Measurements from ENCODE around the gene SDHB. TPM values are rescaled to one million over a fixed set of nuclear protein-coding genes. Genes with fewer than 3 reads are reported as not detected.

SDHB gene
- polyA plus RNA-seq, 1 donor (not counting 4 experiments of a cell fraction or from before 2014, with no cell fraction given): 228 TPM

DNA sequence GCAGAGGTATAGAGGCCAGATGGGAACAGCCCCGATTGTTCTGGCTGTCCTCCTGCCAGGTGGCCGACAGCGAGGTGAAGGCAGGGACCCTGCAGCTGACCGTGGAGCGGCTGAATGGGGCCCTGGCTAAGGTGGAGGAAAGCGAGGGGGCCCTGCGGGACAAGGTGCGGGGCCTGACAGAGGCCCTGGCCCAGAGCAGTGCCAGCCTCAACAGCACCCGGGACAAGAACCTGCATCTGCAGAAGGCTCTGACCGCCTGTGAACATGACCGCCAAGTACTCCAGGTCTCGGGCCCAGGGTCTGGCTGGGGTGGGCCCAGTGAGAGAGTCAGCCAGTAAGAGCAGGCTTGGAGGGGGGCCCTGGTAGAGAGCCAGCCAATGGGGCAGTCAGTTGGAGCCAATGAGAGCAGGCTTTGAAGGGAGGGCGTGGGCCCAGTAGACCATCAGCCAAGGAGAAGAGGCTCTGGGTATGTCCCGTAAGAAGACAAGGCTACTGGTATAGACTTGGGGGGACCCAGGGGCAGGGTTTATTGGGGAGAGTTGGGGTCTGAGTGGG lies 84.7 kb downstream of the SDHB start:
- Histone ChIP-seq H3K27me3 (ENCODE audit: control insufficient read depth, extremely low read depth, insufficient read depth, low read length) (no peaks in the 10 kb centered on the region), H3K27ac (ENCODE audit: control insufficient read depth, insufficient read depth, low read length) (no peak overlapping the region), H3K4me1 (ENCODE audit: control insufficient read depth, extremely low read depth, insufficient read depth, low read length) (peaks cover 4% of the 10 kb centered on the region), H3K9ac (ENCODE audit: control insufficient read depth, extremely low read depth, insufficient read depth, low read length) (no peak overlapping the region), H3K9me1 (ENCODE audit: control insufficient read depth, extremely low read depth, insufficient read depth, low read length) (no peaks in the 10 kb centered on the region), H3K4me2 (ENCODE audit: control insufficient read depth, extremely low read depth, insufficient read depth, low read depth, low read length) (no peak overlapping the region), H3K36me3 (ENCODE audit: control insufficient read depth in 2 of 2, extremely low read depth in 1 of 2, insufficient read depth in 2 of 2, low read length in 2 of 2) (peaks cover 5% of the 10 kb centered on the region in 2 experiments), H3K79me2 (ENCODE audit: control insufficient read depth, insufficient read depth, low read length) (no peaks in the 10 kb centered on the region), H3K4me3 (ENCODE audit: control insufficient read depth in 2 of 3, extremely low read depth in 1 of 3, insufficient read depth in 2 of 3, low read depth in 1 of 3, low read length in 3 of 3) (no peak overlapping the region), H3K9me3 (ENCODE audit: control insufficient read depth, low read depth, low read length) (no peaks in the 10 kb centered on the region), H2AFZ (ENCODE audit: control insufficient read depth, low read length) (no peak overlapping the region), H4K20me1 (ENCODE audit: control insufficient read depth, extremely low read depth, insufficient read depth, low read length) (no peaks in the 10 kb centered on the region)
- FAIRE-seq (no peak), DNase-seq (ENCODE audit: low read depth, low spot score) (no peak)
- TF ChIP-seq EZH2 (IDR thresholded peaks at IDR 0.05; ENCODE audit: low read length) (no peak), CTCF (optimal IDR thresholded peaks at IDR 0.05 in 1 of 3, IDR thresholded peaks at IDR 0.05 in 1 of 3, conservative IDR thresholded peaks at IDR 0.05 in 1 of 3; ENCODE audit: extremely low read depth in 1 of 3, insufficient read depth in 2 of 3, low read length in 3 of 3) (no peak)
- dilution Hi-C loops (cut with MboI; ENCODE audit: extremely low pct_ligation_motif_present, low sequenced_read_pairs): no loop called here

Other genes with a start within 250 kb of the SDHB start
- 66.0 to 67.0 TPM in 2 of 3 replicates, not detected in the other for gene RNU1-2, start 158.1 kb downstream of the SDHB start, polyA plus RNA-seq
- 5.4 to 11.0 TPM (median 8.2 TPM) in 3 replicates for gene CROCC, start 132.1 kb downstream of the SDHB start, polyA plus RNA-seq
- 34.6 to 75.1 TPM (median 69.6 TPM) in 3 replicates for gene MFAP2, start 73.4 kb downstream of the SDHB start, polyA plus RNA-seq
- 19.7 to 56.4 TPM (median 36.3 TPM) in 3 replicates for gene ATP13A2, start 42.1 kb downstream of the SDHB start, polyA plus RNA-seq
- 0.09 to 0.23 TPM (median 0.13 TPM) in 3 replicates for gene PADI2, start 65.4 kb upstream of the SDHB start, polyA plus RNA-seq
- gene PADI1, start 151.1 kb upstream of the SDHB start, polyA plus RNA-seq: 0.96 to 2.1 TPM (median 1.0 TPM) in 3 replicates
- 4.2 to 6.1 TPM (median 5.2 TPM) in 3 replicates for gene PADI3, start 195.1 kb upstream of the SDHB start, polyA plus RNA-seq

Data from keratinocyte (primary cell).